ENCODE data around the gene ZPR1.
"Not testable (repeated sequence)": the region's sequence is repeated elsewhere in the genome, so short reads cannot be mapped to it uniquely, and the experiment has no call there.

ZPR1 gene, protein sequence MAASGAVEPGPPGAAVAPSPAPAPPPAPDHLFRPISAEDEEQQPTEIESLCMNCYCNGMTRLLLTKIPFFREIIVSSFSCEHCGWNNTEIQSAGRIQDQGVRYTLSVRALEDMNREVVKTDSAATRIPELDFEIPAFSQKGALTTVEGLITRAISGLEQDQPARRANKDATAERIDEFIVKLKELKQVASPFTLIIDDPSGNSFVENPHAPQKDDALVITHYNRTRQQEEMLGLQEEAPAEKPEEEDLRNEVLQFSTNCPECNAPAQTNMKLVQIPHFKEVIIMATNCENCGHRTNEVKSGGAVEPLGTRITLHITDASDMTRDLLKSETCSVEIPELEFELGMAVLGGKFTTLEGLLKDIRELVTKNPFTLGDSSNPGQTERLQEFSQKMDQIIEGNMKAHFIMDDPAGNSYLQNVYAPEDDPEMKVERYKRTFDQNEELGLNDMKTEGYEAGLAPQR

DNA sequence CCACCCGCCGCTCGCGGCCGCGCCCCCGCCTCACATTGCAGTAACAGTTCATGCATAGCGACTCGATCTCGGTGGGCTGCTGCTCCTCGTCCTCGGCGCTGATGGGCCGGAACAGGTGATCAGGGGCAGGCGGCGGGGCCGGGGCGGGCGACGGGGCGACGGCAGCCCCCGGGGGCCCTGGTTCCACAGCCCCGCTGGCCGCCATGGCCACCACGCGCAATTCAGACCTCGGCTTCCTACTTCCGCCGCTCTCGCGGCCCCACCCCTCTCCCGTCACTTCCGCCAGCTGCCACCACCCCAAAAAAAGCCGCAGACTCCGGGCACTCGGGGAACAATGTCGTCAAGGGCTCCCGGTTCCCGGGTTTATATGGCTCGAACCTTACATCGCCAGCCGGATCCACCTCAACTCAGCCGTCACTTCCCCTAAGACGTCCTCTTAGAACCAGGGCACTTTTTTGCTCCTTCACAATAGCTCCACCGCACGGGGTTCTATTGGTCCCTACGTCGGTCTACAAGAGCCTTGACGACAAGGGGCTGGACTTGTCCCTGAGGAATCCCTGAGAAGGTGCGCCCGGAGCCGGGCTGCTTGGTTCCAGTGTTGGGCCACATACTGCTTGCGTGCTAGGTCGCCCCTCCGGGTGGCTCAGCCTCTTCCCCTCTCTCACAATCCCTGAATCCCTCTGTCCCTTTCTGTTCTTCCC, at the start of gene ZPR1:
Gene ZPR1 (minus strand): TSS at position 238 of the 701 bp plus-strand sequence. CDS start 33 bp downstream, at position 205.
- DNase-seq = no peak

DNA sequence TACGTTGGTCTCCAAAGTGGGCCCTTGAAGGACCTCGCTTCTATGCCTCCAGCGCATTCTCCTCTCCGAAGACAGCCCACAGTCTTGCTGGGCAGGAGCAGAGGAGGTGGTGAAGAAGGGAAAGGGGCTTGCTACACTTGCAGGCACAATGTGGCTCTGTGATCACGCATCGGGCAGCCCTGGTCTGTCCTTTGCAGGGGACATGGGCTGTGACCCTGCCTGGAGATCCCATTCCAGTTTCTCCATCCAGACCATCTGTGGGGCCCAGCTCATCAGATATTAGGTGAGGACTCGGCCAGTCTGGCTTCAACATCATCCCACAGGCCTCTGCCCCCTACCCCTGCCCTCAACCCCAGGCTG, 48.8 kb upstream of the ZPR1 start:
- no peak for DNase-seq

DNA sequence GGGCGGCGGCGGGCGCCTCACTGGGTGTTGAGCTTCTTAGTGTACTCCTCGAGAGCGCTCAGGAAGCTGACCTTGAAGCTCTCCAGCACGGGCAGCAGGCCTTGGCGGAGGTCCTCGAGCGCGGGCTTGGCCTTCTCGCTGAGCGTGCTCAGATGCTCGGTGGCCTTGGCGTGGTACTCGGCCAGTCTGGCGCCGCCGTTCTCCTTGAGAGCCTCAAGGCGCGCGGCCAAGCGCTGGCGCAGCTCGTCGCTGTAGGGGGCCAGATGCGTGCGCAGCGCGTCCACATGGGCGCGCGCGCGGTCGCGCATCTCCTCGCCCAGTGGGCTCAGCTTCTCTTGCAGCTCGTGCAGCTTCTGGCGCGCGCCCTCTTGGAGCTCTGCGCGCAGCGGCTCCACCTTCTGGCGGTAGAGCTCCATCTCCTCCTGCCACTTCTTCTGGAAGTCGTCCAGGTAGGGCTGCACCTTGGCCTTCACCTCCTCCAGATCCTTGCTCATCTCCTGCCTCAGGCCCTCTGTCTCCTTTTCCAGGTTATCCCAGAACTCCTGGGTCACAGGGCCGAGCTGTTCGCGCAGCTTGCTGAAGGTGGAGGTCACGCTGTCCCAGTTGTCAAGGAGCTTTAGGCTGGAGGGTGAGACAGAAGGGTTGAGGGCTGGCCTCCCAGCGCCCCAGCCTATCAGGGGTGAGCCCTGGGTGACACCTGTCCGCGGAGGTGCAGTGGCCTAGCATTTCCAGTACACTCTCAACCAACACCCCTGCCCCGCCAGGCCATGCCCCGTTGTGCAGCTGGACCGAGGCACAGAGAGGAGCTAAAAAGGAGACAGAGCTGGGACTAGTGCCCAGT, 48.2 kb upstream of the ZPR1 start:
- DNase-seq = peak; percentile 47

DNA sequence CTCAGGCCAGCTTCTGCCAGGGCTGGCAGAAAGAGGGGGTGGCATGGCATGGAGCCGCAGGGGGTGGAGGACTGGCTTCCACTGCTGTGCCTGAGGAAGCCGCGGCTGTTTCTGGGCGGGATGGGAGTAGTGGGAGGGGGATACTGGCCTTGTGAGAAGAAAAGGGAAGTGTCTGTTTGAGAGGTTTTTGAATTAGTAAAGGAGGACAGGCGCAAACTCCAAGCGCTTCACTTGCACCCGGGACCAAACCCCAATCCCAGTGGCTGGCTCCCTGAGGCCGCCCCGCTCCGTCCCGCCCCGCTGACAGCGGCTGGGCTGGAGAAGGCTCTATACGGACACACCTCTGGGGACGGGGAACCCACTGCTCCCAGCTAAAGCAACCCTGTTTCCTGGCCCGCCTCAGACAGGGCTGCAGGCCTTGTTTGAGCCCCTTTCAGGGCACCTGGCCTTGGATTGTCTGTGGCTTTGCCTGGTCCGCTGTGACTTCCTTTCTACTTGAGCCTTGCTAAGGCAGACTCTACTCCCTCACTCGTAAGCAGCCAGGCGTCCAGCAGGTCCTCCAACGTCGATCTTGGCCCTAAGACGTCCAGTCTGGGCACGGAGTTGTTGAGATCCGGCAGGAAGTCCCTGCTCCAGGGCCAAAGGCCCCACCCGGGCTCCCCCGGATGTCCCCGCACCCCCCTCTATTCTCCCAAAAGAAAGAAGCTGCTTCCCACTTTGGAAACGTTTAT, 47.4 kb upstream of the ZPR1 start:
- no peak for DNase-seq

DNA sequence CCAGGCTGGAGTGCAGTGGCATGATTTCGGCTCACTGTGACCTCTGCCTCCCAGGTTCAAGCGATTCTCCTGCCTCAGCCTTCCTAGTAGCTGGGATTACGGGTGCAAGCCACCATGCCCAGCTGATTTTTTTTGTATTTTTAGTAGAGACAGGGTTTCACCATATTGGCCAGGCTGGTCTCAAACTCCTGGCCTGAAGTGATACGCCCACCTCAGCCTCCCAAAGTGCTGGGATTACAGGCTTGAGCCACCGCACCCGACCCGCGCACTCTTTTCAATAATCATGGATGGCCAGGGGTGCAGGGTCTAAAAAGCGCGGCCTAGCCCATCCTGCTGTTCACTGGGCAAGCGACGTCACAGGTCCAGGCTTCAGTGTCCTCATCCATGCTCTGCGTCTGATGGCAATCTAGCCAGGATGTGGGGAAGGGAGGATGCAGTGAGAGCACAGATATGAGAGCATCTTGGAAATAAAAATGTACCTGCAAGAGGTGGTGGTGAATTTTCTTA, 46.8 kb upstream of the ZPR1 start:
- DNase-seq = not testable (repeated sequence)

DNA sequence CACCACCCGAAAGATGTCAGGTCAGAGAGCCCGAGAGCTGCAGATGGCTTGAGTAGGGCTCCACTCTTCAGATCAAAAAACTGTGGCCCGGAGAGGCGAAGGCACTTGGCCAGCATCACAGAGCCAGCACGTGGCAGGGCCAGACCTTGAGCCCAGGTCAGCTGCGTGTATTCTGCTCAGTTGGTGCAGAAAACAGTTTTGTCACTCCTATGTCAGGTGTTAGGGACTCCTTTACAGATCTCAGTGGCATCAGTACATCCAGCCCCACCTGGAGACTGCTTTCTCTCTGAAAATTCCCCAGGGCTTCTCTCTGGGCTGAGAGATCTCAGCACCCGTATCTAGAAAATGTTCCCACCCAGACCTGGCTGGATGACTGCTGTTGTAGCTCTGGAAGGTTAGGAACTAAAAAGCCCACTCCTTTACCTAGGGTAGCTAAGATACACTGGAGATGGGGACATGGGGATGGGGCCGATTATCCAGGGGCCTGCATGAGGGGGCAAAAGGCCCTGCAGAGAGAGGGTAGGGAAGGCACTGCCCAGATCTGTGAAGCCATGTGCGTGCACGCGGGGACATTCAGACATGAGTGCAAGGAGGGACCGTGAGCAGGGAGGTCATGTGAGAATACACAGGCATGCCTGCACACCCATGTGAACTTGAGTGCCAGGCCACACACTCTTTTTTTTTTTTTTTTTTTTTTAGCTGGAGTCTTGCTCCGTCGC, 46.2 kb upstream of the ZPR1 start:
- no peak for DNase-seq

DNA sequence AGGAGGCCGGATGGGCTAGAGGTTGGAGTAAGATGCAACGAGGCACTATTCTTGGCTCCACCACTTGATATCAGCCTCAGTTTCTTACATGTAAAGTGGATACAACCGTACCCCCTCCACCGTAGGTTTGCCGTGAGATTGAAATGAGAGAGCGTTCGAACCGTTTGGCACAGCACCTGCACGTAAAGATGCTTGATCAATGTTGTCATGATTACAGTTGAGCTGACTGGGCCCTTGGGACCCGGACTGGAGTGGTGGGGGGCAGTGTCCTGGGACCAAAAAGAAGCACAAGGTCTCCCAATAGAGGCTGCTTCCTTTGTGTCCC, 45.6 kb upstream of the ZPR1 start:
- no peak for DNase-seq

DNA sequence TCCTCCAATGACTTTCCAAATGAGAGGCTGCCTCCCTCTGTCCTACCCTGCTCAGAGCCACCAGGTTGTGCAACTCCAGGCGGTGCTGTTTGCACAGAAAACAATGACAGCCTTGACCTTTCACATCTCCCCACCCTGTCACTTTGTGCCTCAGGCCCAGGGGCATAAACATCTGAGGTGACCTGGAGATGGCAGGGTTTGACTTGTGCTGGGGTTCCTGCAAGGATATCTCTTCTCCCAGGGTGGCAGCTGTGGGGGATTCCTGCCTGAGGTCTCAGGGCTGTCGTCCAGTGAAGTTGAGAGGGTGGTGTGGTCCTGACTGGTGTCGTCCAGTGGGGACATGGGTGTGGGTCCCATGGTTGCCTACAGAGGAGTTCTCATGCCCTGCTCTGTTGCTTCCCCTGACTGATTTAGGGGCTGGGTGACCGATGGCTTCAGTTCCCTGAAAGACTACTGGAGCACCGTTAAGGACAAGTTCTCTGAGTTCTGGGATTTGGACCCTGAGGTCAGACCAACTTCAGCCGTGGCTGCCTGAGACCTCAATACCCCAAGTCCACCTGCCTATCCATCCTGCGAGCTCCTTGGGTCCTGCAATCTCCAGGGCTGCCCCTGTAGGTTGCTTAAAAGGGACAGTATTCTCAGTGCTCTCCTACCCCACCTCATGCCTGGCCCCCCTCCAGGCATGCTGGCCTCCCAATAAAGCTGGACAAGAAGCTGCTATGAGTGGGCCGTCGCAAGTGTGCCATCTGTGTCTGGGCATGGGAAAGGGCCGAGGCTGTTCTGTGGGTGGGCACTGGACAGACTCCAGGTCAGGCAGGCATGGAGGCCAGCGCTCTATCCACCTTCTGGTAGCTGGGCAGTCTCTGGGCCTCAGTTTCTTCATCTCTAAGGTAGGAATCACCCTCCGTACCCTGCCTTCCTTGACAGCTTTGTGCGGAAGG, 44.8 kb upstream of the ZPR1 start:
- no peak for DNase-seq

DNA sequence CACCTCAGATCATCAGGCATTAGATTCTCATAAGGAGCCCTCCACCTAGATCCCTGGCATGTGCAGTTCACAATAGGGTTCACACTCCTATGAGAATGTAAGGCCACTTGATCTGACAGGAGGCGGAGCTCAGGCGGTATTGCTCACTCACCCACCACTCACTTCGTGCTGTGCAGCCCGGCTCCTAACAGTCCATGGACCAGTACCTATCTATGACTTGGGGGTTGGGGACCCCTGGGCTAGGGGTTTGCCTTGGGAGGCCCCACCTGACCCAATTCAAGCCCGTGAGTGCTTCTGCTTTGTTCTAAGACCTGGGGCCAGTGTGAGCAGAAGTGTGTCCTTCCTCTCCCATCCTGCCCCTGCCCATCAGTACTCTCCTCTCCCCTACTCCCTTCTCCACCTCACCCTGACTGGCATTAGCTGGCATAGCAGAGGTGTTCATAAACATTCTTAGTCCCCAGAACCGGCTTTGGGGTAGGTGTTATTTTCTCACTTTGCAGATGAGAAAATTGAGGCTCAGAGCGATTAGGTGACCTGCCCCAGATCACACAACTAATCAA, 44.0 kb upstream of the ZPR1 start:
- DNase-seq = no peak

DNA sequence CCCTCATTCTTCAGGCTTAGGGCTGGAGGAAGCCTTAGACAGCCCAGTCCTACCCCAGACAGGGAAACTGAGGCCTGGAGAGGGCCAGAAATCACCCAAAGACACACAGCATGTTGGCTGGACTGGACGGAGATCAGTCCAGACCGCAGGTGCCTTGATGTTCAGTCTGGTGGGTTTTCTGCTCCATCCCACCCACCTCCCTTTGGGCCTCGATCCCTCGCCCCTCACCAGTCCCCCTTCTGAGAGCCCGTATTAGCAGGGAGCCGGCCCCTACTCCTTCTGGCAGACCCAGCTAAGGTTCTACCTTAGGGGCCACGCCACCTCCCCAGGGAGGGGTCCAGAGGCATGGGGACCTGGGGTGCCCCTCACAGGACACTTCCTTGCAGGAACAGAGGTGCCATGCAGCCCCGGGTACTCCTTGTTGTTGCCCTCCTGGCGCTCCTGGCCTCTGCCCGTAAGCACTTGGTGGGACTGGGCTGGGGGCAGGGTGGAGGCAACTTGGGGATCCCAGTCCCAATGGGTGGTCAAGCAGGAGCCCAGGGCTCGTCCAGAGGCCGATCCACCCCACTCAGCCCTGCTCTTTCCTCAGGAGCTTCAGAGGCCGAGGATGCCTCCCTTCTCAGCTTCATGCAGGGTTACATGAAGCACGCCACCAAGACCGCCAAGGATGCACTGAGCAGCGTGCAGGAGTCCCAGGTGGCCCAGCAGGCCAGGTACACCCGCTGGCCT, 42.5 kb upstream of the ZPR1 start:
- DNase-seq = no peak

DNA sequence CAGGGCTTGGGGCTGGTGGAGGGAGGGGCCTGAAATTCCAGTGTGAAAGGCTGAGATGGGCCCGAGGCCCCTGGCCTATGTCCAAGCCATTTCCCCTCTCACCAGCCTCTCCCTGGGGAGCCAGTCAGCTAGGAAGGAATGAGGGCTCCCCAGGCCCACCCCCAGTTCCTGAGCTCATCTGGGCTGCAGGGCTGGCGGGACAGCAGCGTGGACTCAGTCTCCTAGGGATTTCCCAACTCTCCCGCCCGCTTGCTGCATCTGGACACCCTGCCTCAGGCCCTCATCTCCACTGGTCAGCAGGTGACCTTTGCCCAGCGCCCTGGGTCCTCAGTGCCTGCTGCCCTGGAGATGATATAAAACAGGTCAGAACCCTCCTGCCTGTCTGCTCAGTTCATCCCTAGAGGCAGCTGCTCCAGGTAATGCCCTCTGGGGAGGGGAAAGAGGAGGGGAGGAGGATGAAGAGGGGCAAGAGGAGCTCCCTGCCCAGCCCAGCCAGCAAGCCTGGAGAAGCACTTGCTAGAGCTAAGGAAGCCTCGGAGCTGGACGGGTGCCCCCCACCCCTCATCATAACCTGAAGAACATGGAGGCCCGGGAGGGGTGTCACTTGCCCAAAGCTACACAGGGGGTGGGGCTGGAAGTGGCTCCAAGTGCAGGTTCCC, 41.8 kb upstream of the ZPR1 start, which contains the start of gene APOC3:
Gene APOC3 (plus strand): TSS at position 383 of the 659 bp plus-strand sequence. CDS start 676 bp downstream, outside the sequence.
- DNase-seq = no peak

DNA sequence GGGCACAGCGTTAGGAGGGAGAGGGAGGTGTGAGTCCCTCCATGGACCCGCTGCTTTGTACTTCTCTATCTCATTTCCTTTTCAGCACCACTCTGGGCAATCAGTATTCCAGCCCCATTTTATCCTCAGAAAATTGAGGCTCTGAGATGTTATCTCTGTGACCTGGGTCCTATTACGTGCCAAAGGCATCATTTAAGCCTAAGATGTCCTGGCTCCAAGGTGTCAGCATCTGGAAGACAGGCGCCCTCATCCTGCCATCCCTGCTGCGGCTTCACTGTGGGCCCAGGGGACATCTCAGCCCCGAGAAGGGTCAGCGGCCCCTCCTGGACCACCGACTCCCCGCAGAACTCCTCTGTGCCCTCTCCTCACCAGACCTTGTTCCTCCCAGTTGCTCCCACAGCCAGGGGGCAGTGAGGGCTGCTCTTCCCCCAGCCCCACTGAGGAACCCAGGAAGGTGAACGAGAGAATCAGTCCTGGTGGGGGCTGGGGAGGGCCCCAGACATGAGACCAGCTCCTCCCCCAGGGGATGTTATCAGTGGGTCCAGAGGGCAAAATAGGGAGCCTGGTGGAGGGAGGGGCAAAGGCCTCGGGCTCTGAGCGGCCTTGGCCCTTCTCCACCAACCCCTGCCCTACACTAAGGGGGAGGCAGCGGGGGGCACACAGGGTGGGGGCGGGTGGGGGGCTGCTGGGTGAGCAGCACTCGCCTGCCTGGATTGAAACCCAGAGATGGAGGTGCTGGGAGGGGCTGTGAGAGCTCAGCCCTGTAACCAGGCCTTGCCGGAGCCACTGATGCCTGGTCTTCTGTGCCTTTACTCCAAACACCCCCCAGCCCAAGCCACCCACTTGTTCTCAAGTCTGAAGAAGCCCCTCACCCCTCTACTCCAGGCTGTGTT, 41.1 kb upstream of the ZPR1 start:
- no peak for DNase-seq

DNA sequence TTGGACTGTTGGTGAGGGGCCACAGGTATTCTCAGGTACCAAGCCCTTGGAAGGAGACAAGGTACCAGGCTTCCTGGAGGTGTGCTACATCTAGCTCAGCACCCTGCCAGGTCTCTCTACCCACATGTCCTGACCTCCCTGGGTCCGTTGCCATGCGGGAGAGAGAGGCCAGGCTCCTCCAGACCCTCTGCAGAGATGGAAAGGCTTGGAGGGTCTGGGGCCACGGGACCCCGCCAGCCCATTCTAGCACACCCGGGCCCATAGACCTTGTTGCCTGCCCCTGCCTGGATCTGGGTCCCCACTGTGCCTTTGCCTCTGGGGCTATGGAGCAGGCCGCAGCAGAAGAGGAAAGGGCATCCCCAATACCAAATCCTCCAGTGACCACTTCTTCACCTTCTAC, 39.6 kb upstream of the ZPR1 start:
- no peak for DNase-seq

DNA sequence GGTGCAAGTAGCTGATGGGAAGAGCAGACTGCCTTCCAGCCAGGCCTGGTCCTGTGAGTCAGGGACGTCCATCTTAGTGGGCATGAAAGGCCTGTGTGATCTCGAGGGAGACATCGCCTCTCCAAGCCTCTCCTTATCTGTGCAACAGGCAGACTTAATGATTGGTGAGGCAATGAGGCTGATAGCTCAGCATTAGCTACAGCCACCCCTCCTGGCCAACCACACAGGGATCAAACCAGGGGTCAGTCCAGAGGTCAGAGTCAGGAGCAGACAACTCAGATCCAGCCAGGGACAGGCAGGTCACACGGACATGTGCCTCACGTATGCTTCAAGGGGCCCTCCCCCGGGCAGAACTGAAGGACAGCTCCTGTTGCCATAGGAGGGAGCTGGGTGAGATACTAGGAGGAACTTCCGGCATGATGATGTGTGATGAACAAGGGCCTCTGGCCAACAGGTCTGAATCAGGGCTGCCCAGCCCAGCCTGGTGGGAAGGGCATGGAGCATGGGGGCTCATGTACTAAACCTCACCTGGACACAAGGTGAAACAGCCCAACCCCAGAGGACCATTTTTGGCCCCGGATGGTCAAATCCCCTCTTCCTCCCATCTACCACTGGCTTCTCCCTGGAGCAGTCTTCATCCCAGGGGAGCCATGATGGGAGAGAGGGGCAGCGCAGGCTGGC, 39.1 kb upstream of the ZPR1 start:
- no peak for DNase-seq

DNA sequence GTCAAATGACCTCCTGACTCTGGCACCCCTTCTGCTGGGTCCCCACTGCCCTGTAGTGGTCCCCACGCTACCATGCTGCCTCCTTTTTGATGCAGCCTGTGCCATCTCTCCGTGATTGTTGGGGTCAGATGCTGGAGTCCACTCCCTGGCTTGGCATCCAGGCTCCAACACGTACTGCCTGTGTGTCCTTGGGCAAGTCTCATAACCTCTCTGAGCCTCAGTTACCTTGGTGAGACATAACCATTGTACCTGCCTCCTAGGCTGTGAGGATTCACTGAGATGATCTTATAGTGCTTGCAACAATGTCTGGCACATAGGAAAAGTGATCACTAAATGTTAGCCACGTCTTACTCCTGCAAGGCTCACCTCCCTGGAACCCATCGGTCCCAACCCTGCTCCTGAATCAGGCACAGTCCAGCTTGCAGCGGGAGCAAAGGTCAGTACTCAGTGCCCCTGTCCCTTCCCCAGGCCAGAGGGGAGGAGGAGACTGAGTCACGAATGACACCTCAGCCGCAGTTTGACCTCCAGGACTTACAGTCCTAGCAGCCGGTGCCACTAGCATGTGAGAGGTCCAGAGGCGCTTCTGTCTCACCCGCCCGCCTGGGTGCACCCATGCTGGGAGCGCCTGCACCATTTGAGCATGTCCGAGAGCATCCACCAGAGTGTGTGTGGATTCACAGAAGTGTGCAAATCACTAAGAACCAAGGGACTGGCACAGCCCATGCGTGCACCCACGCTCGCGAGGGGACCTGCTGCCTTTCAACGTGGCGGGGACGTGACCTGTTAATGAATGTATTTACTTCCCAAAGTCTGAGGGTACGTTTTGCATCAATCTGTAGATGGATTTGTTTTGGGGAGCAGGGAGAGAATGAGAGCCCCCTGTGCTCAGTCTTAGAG, 38.3 kb upstream of the ZPR1 start:
- no peak for DNase-seq

DNA sequence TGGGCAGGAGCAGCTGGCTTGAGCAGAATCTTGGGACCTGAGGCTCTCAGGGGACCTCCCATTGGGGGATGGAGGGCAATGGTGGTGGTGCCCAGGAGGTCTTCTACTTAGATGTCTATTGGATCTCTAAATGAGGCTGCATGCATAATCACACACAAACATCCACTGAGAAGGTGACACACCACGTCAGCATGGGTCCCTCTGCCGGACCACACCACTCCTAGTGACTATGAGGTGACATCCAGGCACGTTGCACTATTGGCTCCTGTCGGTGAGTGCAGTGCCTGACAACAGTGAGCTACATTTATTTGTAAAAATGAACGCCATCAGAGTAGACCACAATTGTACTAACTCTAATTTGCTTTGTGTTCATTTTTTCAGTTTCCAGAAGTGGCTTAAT, 37.6 kb upstream of the ZPR1 start:
- no peak for DNase-seq

Measured in NCI-H524 treated with DMSO at 0.1 percent for 48 hours (cell line).